NB4 (cell line): Measurements from ENCODE around the gene TEX51.

Experiments
- MYC ChIP-seq: IDR thresholded peaks from 2 replicates; pipeline ENCODE4 v1.6.1; 2011; ENCODE audit warnings: low read depth, low read length
- POLR2A ChIP-seq: IDR thresholded peaks from 2 replicates; pipeline ENCODE4 v1.6.1; 2011; ENCODE audit warnings: mild to moderate bottlenecking; ENCODE audit not compliant: insufficient read length; ENCODE audit errors: extremely low read depth
- TF ChIP-seq, protein P1 (sequence below): IDR thresholded peaks from one replicate; pipeline ENCODE4 v1.5.1; 2012; ENCODE audit warnings: low read depth, low read length
- TF ChIP-seq, protein P2 (sequence below): IDR thresholded peaks from 2 replicates; pipeline ENCODE4 v1.6.1; 2011; ENCODE audit warnings: low read depth, low read length

DNA sequence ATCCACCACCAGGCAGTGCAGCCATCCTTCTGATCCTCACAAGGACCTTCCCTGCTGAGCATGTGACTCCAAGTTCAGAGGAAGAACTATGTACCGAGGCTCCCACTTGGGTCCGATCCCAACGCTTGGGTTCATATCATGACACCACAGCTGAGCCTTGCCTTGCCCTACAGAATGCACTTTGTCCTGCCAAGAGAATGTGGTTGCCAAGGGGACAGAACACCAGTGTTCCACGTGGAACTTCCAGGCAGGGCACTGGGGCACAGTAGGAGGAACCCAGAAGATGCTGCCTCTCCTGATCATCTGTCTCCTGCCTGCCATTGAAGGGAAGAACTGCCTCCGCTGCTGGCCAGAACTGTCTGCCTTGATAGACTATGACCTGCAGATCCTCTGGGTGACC is at the start of gene TEX51:
- TF ChIP-seq, protein P1, sequence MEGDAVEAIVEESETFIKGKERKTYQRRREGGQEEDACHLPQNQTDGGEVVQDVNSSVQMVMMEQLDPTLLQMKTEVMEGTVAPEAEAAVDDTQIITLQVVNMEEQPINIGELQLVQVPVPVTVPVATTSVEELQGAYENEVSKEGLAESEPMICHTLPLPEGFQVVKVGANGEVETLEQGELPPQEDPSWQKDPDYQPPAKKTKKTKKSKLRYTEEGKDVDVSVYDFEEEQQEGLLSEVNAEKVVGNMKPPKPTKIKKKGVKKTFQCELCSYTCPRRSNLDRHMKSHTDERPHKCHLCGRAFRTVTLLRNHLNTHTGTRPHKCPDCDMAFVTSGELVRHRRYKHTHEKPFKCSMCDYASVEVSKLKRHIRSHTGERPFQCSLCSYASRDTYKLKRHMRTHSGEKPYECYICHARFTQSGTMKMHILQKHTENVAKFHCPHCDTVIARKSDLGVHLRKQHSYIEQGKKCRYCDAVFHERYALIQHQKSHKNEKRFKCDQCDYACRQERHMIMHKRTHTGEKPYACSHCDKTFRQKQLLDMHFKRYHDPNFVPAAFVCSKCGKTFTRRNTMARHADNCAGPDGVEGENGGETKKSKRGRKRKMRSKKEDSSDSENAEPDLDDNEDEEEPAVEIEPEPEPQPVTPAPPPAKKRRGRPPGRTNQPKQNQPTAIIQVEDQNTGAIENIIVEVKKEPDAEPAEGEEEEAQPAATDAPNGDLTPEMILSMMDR: no peak
- TF ChIP-seq, protein P2, sequence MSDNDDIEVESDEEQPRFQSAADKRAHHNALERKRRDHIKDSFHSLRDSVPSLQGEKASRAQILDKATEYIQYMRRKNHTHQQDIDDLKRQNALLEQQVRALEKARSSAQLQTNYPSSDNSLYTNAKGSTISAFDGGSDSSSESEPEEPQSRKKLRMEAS: no peak
- TF ChIP-seq POLR2A: no peak
- no peak for TF ChIP-seq MYC
